ENCODE measurements around the gene MEIS1.

The MEIS1 gene

GRCh38 chr2:66428986-66429612, 5.8 kb upstream of the MEIS1 start (continued):
- TF ChIP-seq PRDM6 (tag by site-specific recombination; IDR thresholded peaks at IDR 0.05) (no peak), ZBTB8A (tag by site-specific recombination; IDR thresholded peaks at IDR 0.05) (no peak), ZNF18 (tag by site-specific recombination; IDR thresholded peaks at IDR 0.05) (no peak), ZNF654 (tag by site-specific recombination; IDR thresholded peaks at IDR 0.05; ENCODE audit: low read depth) (peak; percentile 77), PATZ1 (tag by site-specific recombination; IDR thresholded peaks at IDR 0.05) (0 out of 2 replicates have a peak, but pooled peaks have one; percentile 19), ZBTB49 (tag by site-specific recombination; IDR thresholded peaks at IDR 0.05; ENCODE audit: low read depth) (no peak), ZNF670 (tag by site-specific recombination; IDR thresholded peaks at IDR 0.05; ENCODE audit: low read depth) (no peak), BCL11B (tag by site-specific recombination; IDR thresholded peaks at IDR 0.05; ENCODE audit: low read depth) (no peak)

- ChIA-PET POLR2A (no interaction called here), CTCF (interaction anchor here (0.5 to 2.6 kb wide), 16 partner anchors 14 to 1601 kb away, joined by 3 to 8 read pairs (median 3); no protein-coding TSS in a partner anchor)
- Histone ChIP-seq H3K4me3 (ENCODE audit: low read depth, low read length) (no peak overlapping the region), H3K9me3 (ENCODE audit: control insufficient read depth, insufficient read depth, low read depth, low read length) (no peaks in the 10 kb centered on the region), H3K4me1 (ENCODE audit: control insufficient read depth, insufficient read depth, low read length) (peaks cover 12% of the 10 kb centered on the region; the same call in 1 of the 2 replicates), H3K36me3 (ENCODE audit: control insufficient read depth in 2 of 2, insufficient read depth in 1 of 2, low read length in 2 of 2) (no peaks in the 10 kb centered on the region), H3K27ac (ENCODE audit: extremely low read depth, low read depth, low read length) (no peak overlapping the region)
- TF ChIP-seq REPIN1 (tag by site-specific recombination; IDR thresholded peaks at IDR 0.05; ENCODE audit: low read depth) (no peak), WT1 (tag by site-specific recombination; IDR thresholded peaks at IDR 0.05) (peak; percentile 57)
These were observed 5.0 kb upstream of the MEIS1 start for GRCh38 chr2:66429693-66430504.

GRCh38 chr2:66430505-66431273, 4.2 kb upstream of the MEIS1 start:
- Histone ChIP-seq H3K4me1 (ENCODE audit: control insufficient read depth, insufficient read depth, low read length) (peaks cover 12% of the 10 kb centered on the region; the same call in 1 of the 2 replicates), H3K9me3 (ENCODE audit: control insufficient read depth, insufficient read depth, low read depth, low read length) (no peaks in the 10 kb centered on the region), H3K27ac (ENCODE audit: extremely low read depth, low read depth, low read length) (no peak overlapping the region), H3K4me3 (ENCODE audit: low read depth, low read length) (no peak overlapping the region), H3K36me3 (ENCODE audit: control insufficient read depth in 2 of 2, insufficient read depth in 1 of 2, low read length in 2 of 2) (no peaks in the 10 kb centered on the region)
- peak; percentile 22; the same call in 1 of the 2 replicates for TF ChIP-seq ZBTB17 (tag by site-specific recombination; IDR thresholded peaks at IDR 0.05)
- no peak for TF ChIP-seq ZNF555 (tag by site-specific recombination; conservative IDR thresholded peaks at IDR 0.05)
- CTCF ChIA-PET, result interaction anchor here (0.5 to 1.2 kb wide), 6 partner anchors 69 to 790 kb away, joined by 3 to 4 read pairs (median 3); no protein-coding TSS in a partner anchor
- POLR2A ChIA-PET, result no interaction called here

All from HEK293 (cell line).